Liver (tissue), 9 donors: ENCODE data around the gene RNF4. TPM values are rescaled to one million over a fixed set of nuclear protein-coding genes. Genes with fewer than 3 reads are reported as not detected.

Experiments used
- DNase-seq: peaks from one replicate; pipeline ENCODE4 v3.0.0-alpha.2; 2017; ENCODE audit warnings: low spot score
- H3K27ac ChIP-seq, 2 donors: one replicate each; pipeline ENCODE4 v1.7.0; 2013; ENCODE audit warnings: inconsistent platforms in 2 of 2, low read length in 2 of 2, control low read depth in 1 of 2, low read depth in 1 of 2, mild to moderate bottlenecking in 1 of 2
- H3K27me3 ChIP-seq, 4 donors: one replicate each; pipeline versions ENCODE4 v1.6.1 to v1.7.0; 2013; ENCODE audit warnings: low read length in 3 of 4, inconsistent platforms in 1 of 4, mild to moderate bottlenecking in 1 of 4, moderate library complexity in 1 of 4; ENCODE audit not compliant: control insufficient read depth in 4 of 4, insufficient read depth in 4 of 4
- H3K36me3 ChIP-seq, 4 donors: one replicate each; pipeline versions ENCODE4 v1.6.1 to v1.7.0; 2013; ENCODE audit warnings: low read length in 3 of 4, mild to moderate bottlenecking in 3 of 4, low read depth in 1 of 4, moderate library complexity in 1 of 4; ENCODE audit not compliant: control insufficient read depth in 4 of 4, insufficient read depth in 3 of 4
- H3K4me1 ChIP-seq, 4 donors: one replicate each; pipeline versions ENCODE4 v1.6.1 to v1.7.0; 2013; ENCODE audit warnings: low read length in 3 of 4, mild to moderate bottlenecking in 3 of 4, moderate library complexity in 1 of 4; ENCODE audit not compliant: control insufficient read depth in 4 of 4, insufficient read depth in 4 of 4
- H3K4me3 ChIP-seq, 3 donors: one replicate each; pipeline versions ENCODE4 v1.6.1 to v1.7.0; 2013; ENCODE audit warnings: low read length in 3 of 3, control low read depth in 1 of 3, low read depth in 1 of 3, mild to moderate bottlenecking in 1 of 3
- H3K9ac ChIP-seq, 2 donors: one replicate each; pipeline ENCODE4 v1.7.0; 2013; ENCODE audit warnings: low read length in 2 of 2, mild to moderate bottlenecking in 2 of 2, moderate library complexity in 2 of 2, control low read depth in 1 of 2, low read depth in 1 of 2
- H3K9me3 ChIP-seq, 4 donors: one replicate each; pipeline versions ENCODE4 v1.6.1 to v1.7.0; 2013; ENCODE audit warnings: low read length in 3 of 4; ENCODE audit not compliant: control insufficient read depth in 4 of 4
- EGR1 ChIP-seq, 2 donors: IDR thresholded peaks; 2 replicates each; pipeline ENCODE4 v1.6.1; 2016 to 2018; ENCODE audit warnings: antibody characterized with exemption in 2 of 2, low read depth in 2 of 2
- FOXA1 ChIP-seq: IDR thresholded peaks from 2 replicates; pipeline ENCODE4 v1.6.1; 2016; ENCODE audit warnings: antibody characterized with exemption
- FOXA2 ChIP-seq: IDR thresholded peaks from 2 replicates; pipeline ENCODE4 v1.6.1; 2016; ENCODE audit warnings: antibody characterized with exemption
- GABPA ChIP-seq, 2 donors: IDR thresholded peaks in 1 of 2; conservative IDR thresholded peaks in 1 of 2; 2 replicates each; pipeline ENCODE4 v1.6.1; 2016; ENCODE audit warnings: antibody characterized with exemption in 2 of 2, mild to moderate bottlenecking in 1 of 2, moderate library complexity in 1 of 2
- JUND ChIP-seq, 2 donors: IDR thresholded peaks; 2 replicates each; pipeline ENCODE4 v1.6.1; 2016; ENCODE audit warnings: antibody characterized with exemption in 2 of 2
- NR2F2 ChIP-seq: IDR thresholded peaks from 2 replicates; pipeline ENCODE4 v1.6.1; 2016; ENCODE audit warnings: antibody characterized with exemption
- RXRA ChIP-seq, 2 donors: IDR thresholded peaks; 2 replicates each; pipeline ENCODE4 v1.6.1; 2017 to 2018; ENCODE audit warnings: antibody characterized with exemption in 2 of 2, mild to moderate bottlenecking in 1 of 2
- SP1 ChIP-seq: IDR thresholded peaks from 2 replicates; pipeline ENCODE4 v1.6.1; 2018; ENCODE audit warnings: antibody characterized with exemption, mild to moderate bottlenecking
- TAF1 ChIP-seq: conservative IDR thresholded peaks from 2 replicates; pipeline ENCODE4 v1.6.1; 2016; ENCODE audit warnings: antibody characterized with exemption, mild to moderate bottlenecking
- YY1 ChIP-seq: IDR thresholded peaks from 2 replicates; pipeline ENCODE4 v1.6.1; 2016; ENCODE audit warnings: antibody characterized with exemption, mild to moderate bottlenecking
- WGBS: extraction: QIAGEN DNeasy Blood & Tissue Kit; methylation state at CpG from one replicate; pipeline ENCODE4 v1.1.7; 2013; 5-methylcytosine and 5-hydroxymethylcytosine counted together
- polyA plus RNA-seq, 2 donors: library from polyadenylated mRNA; stranded (reverse) in 1 of 2; unstranded in 1 of 2; fragments of 200-250 nt in 1 of 2; fragments of >200 nt in 1 of 2; fragmentation: Nextera tagmentation in 1 of 2; extraction: Ambion mirVana in 1 of 2; gene quantifications; one replicate each; pipeline versions ENCODE4 v1.2.1 to v1.2.3, GENCODE V29; 2013 to 2015
- total RNA-seq, 2 donors: library from RNA; depleted of rRNA; stranded (reverse); fragments of >200 nt; gene quantifications; one replicate each; pipeline ENCODE4 v1.2.3, GENCODE V29; 2014
- TF ChIP-seq, protein P1 (sequence below): fragments of 150-350 bp; IDR thresholded peaks from 2 replicates; pipeline ENCODE4 v1.5.1; 2017; ENCODE audit warnings: improper control_type of control experiment, low read depth, low read length; ENCODE audit not compliant: missing input control
- TF ChIP-seq, protein P2 (sequence below): IDR thresholded peaks from 2 replicates; pipeline ENCODE4 v1.6.1; 2016; ENCODE audit warnings: antibody characterized with exemption, mild to moderate bottlenecking
- TF ChIP-seq, protein P3 (sequence below): IDR thresholded peaks from 2 replicates; pipeline ENCODE4 v1.6.1; 2016; ENCODE audit warnings: antibody characterized with exemption
- donor health status: healthy.
- donor health status: healthy.
- donor health status: healthy.
- donor health status: healthy.
- donor health status: healthy.

Gene RNF4
- total and polyA plus RNA-seq, 4 donors, result 13.0 to 31.0 (median 17.2) TPM

DNA sequence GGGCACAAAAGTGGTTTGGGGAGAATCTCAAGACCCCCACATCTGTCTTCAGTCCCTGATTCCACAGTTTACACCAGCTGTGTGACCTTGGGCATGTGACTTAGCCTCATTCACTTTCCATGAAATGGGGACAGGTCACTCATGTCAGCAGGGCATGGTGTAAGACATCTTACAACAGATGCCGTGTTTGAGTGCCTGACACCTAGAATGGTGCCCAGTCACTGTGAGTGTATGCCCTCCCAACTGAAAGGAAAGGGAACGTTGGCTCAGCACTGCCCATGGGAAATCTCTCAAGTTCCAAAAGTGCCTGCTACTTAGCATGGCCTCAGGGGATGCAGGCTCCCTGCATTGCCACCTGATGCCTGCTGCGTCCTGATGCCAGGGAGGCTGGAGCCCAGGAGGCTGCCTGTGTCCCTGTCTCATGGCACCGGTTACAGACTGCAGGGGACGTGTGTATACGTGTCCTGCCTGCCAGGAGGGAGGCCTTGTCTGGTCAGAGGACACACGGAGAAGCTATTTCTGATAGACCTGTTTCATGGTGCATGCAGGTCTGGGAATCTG, 32.2 kb downstream of the RNF4 start:
- no peak for TF ChIP-seq NR2F2
- TF ChIP-seq, protein P1, sequence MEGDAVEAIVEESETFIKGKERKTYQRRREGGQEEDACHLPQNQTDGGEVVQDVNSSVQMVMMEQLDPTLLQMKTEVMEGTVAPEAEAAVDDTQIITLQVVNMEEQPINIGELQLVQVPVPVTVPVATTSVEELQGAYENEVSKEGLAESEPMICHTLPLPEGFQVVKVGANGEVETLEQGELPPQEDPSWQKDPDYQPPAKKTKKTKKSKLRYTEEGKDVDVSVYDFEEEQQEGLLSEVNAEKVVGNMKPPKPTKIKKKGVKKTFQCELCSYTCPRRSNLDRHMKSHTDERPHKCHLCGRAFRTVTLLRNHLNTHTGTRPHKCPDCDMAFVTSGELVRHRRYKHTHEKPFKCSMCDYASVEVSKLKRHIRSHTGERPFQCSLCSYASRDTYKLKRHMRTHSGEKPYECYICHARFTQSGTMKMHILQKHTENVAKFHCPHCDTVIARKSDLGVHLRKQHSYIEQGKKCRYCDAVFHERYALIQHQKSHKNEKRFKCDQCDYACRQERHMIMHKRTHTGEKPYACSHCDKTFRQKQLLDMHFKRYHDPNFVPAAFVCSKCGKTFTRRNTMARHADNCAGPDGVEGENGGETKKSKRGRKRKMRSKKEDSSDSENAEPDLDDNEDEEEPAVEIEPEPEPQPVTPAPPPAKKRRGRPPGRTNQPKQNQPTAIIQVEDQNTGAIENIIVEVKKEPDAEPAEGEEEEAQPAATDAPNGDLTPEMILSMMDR, result no peak
- no peak for TF ChIP-seq FOXA2
- TF ChIP-seq, protein P2, sequence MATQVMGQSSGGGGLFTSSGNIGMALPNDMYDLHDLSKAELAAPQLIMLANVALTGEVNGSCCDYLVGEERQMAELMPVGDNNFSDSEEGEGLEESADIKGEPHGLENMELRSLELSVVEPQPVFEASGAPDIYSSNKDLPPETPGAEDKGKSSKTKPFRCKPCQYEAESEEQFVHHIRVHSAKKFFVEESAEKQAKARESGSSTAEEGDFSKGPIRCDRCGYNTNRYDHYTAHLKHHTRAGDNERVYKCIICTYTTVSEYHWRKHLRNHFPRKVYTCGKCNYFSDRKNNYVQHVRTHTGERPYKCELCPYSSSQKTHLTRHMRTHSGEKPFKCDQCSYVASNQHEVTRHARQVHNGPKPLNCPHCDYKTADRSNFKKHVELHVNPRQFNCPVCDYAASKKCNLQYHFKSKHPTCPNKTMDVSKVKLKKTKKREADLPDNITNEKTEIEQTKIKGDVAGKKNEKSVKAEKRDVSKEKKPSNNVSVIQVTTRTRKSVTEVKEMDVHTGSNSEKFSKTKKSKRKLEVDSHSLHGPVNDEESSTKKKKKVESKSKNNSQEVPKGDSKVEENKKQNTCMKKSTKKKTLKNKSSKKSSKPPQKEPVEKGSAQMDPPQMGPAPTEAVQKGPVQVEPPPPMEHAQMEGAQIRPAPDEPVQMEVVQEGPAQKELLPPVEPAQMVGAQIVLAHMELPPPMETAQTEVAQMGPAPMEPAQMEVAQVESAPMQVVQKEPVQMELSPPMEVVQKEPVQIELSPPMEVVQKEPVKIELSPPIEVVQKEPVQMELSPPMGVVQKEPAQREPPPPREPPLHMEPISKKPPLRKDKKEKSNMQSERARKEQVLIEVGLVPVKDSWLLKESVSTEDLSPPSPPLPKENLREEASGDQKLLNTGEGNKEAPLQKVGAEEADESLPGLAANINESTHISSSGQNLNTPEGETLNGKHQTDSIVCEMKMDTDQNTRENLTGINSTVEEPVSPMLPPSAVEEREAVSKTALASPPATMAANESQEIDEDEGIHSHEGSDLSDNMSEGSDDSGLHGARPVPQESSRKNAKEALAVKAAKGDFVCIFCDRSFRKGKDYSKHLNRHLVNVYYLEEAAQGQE, result no peak
- no peak for TF ChIP-seq YY1
- TF ChIP-seq RXRA (IDR thresholded peaks at IDR 0.05), result no peak
- no peak for TF ChIP-seq FOXA1
- no peak for TF ChIP-seq SP1
- TF ChIP-seq JUND (IDR thresholded peaks at IDR 0.05), result no peak
- H3K4me1 ChIP-seq, result no peaks in the 10 kb centered on the region
- peaks cover 14 to 50% (median 40%) of the 10 kb centered on the region in 4 donors for H3K36me3 ChIP-seq

DNA sequence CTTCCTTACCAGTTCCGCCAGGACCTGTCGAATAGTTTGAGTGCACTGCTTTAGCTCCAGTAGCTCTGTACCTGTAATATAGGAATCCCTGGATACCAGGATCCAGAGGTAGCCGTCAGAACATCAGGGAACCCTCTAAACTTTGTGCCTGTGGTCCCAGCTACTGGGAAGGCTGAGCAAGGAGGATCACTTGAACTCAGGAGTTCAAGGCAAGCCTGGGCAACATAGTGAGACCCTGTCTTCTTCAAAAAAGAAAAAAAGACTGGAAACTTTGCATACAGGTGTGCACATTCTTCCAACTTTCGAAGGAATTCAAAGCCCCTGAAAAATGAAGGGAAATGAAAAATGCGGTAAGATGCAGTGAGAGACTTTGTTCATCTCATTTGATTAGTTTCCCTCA, 34.9 kb downstream of the RNF4 start:
- Histone ChIP-seq H3K36me3 (peaks cover 11 to 37% (median 30%) of the 10 kb centered on the region in 4 donors), H3K9ac (no peak overlapping the region), H3K4me3 (no peak overlapping the region), H3K4me1 (no peaks in the 10 kb centered on the region), H3K27me3 (no peaks in the 10 kb centered on the region), H3K27ac (no peak overlapping the region), H3K9me3 (no peaks in the 10 kb centered on the region)
- no peak for DNase-seq
- no peak for TF ChIP-seq FOXA1
- no peak for TF ChIP-seq GABPA (IDR thresholded peaks at IDR 0.05 in 1 of 2, conservative IDR thresholded peaks at IDR 0.05 in 1 of 2)
- WGBS, result 96% methylated on average over 5 of the region's 5 CpGs

More for the DNA sequence above, 32.2 kb downstream of the RNF4 start:
- no peaks in the 10 kb centered on the region for H3K9me3 ChIP-seq
- no peaks in the 10 kb centered on the region for H3K27me3 ChIP-seq
- H3K9ac ChIP-seq, result no peak overlapping the region
- no peak overlapping the region for H3K27ac ChIP-seq
- no peak overlapping the region for H3K4me3 ChIP-seq
- WGBS, result 96% methylated on average over 7 of the region's 7 CpGs
- no peak for DNase-seq

DNA sequence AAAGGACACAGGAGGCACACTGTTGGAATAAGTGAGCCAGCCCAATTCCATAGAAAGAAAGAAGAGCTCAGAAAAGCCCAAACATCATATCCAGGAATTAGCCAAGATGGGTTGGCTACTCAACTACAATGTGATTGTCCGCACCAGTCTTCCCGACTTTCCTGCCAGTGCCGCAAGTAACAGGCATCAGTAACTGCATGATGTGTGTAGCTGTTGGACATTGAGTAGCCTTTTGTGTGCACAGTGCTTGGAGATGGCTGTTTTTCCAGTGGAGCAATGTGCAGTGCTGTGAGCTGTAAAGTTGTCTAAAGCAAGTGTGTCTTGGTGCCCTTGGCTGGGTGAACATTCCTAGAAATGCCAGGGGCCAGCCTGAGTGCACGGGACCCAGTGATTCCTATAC, 38.4 kb downstream of the RNF4 start:
- no peak for DNase-seq
- Histone ChIP-seq H3K27me3 (no peaks in the 10 kb centered on the region), H3K9me3 (no peaks in the 10 kb centered on the region), H3K4me3 (no peak overlapping the region), H3K36me3 (peaks cover 5 to 35% (median 20%) of the 10 kb centered on the region in 4 donors), H3K9ac (no peak overlapping the region), H3K27ac (no peak overlapping the region), H3K4me1 (no peaks in the 10 kb centered on the region)
- 95% methylated on average over 4 of the region's 4 CpGs for WGBS
- TF ChIP-seq, protein P3, sequence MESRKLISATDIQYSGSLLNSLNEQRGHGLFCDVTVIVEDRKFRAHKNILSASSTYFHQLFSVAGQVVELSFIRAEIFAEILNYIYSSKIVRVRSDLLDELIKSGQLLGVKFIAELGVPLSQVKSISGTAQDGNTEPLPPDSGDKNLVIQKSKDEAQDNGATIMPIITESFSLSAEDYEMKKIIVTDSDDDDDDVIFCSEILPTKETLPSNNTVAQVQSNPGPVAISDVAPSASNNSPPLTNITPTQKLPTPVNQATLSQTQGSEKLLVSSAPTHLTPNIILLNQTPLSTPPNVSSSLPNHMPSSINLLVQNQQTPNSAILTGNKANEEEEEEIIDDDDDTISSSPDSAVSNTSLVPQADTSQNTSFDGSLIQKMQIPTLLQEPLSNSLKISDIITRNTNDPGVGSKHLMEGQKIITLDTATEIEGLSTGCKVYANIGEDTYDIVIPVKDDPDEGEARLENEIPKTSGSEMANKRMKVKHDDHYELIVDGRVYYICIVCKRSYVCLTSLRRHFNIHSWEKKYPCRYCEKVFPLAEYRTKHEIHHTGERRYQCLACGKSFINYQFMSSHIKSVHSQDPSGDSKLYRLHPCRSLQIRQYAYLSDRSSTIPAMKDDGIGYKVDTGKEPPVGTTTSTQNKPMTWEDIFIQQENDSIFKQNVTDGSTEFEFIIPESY, result no peak
- TF ChIP-seq RXRA (IDR thresholded peaks at IDR 0.05), result no peak
- TF ChIP-seq, protein P1, result no peak
- TF ChIP-seq TAF1, result no peak
- TF ChIP-seq, protein P2, result no peak
- no peak for TF ChIP-seq YY1
- TF ChIP-seq EGR1 (IDR thresholded peaks at IDR 0.05; ENCODE audit: low read depth in 2 of 2), result no peak
